Measurements from ENCODE around the gene NCAM1.

DNA sequence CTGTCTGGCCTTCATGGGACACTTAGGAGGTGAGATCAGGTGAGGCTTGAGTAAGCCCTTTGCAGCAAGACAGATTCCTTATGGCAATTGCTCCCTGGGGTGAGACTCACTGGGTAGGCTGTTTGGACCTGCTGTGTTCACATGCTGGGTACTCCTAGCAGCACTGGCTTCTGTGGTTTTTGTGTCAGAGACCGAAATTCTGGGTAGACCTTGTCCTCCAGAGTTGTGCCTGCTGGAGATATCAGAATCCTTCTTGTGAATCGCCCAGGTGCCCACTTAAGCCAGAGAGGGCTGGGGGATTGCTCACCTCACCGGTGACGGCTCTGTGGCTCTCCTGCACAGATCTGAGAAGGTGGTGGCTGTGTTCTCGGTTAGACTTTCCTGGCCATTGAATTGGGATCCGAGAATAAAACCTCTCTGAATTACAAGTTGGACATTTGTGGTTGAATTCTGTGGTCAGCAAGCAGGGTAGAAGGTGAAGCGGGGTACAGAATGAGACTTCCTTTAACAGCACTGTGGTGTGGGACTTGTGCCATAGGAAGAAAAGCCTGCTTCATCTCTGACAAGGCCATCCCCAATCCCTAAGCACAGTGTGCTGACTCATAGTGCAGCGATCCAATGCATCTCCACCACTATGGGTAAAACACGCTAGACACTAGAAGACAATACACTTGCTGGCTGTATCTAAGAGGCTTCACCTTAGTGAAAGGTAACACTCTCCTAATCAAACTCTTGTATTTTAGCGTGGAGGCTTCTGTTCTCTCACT lies 300.7 kb downstream of the NCAM1 start:
- TF ChIP-seq OTX1 (CRISPR knock-in tag; IDR thresholded peaks at IDR 0.05): no peak
- TF ChIP-seq, protein P1, sequence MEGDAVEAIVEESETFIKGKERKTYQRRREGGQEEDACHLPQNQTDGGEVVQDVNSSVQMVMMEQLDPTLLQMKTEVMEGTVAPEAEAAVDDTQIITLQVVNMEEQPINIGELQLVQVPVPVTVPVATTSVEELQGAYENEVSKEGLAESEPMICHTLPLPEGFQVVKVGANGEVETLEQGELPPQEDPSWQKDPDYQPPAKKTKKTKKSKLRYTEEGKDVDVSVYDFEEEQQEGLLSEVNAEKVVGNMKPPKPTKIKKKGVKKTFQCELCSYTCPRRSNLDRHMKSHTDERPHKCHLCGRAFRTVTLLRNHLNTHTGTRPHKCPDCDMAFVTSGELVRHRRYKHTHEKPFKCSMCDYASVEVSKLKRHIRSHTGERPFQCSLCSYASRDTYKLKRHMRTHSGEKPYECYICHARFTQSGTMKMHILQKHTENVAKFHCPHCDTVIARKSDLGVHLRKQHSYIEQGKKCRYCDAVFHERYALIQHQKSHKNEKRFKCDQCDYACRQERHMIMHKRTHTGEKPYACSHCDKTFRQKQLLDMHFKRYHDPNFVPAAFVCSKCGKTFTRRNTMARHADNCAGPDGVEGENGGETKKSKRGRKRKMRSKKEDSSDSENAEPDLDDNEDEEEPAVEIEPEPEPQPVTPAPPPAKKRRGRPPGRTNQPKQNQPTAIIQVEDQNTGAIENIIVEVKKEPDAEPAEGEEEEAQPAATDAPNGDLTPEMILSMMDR (IDR thresholded peaks at IDR 0.05 in 2 of 3, conservative IDR thresholded peaks at IDR 0.05 in 1 of 3; ENCODE audit: insufficient read depth in 2 of 3, low read depth in 1 of 3, low read length in 3 of 3): no peak
- no peak for TF ChIP-seq POLR2A (conservative IDR thresholded peaks at IDR 0.05)
- no peak for TF ChIP-seq UBTF (IDR thresholded peaks at IDR 0.05; ENCODE audit: borderline replicate concordance in 1 of 2, low read depth in 2 of 2, low read length in 2 of 2)
- no peak for TF ChIP-seq FOXP1 (CRISPR knock-in tag; IDR thresholded peaks at IDR 0.05)

All from K562 (cell line).